Aorta (tissue), 5 donors: ENCODE data around the gene ANKS1B. TPM values are rescaled to one million over a fixed set of nuclear protein-coding genes. Genes with fewer than 3 reads are reported as not detected.
A peak's percentile ranks its signal among the peaks of the same experiment; 100 is the strongest.
"Not testable (repeated sequence)": the region's sequence is repeated elsewhere in the genome, so short reads cannot be mapped to it uniquely, and the experiment has no call there.

Experiments used
- ATAC-seq: fragments of 200-7000 bp; cut with Tn5 transposase; one replicate; pipeline ENCODE4 v1.9.1; 2022; ENCODE audit warnings: moderate library complexity; ENCODE audit not compliant: low FRiP score
- DNase-seq, 2 donors: peaks; one replicate each; pipeline ENCODE4 v3.0.0-alpha.2; 2020
- H3K27ac ChIP-seq, 2 donors: one replicate each; pipeline ENCODE4 v1.5.1; 2013; ENCODE audit warnings: low read length in 2 of 2, mild to moderate bottlenecking in 2 of 2, moderate library complexity in 2 of 2, control low read depth in 1 of 2, inconsistent platforms in 1 of 2, low read depth in 1 of 2
- H3K27me3 ChIP-seq, 2 donors: one replicate each; pipeline ENCODE4 v1.6.1; 2013; ENCODE audit warnings: control low read depth in 1 of 2, low read length in 1 of 2, mild to moderate bottlenecking in 1 of 2, moderate library complexity in 1 of 2; ENCODE audit not compliant: insufficient read depth in 2 of 2, control insufficient read depth in 1 of 2
- H3K36me3 ChIP-seq, 2 donors: one replicate each; pipeline ENCODE4 v1.6.1; 2013; ENCODE audit warnings: control low read depth in 1 of 2, low read length in 1 of 2, mild to moderate bottlenecking in 1 of 2; ENCODE audit not compliant: insufficient read depth in 2 of 2, control insufficient read depth in 1 of 2
- H3K4me1 ChIP-seq, 2 donors: one replicate each; pipeline ENCODE4 v1.6.1; 2013; ENCODE audit warnings: low read length in 2 of 2, control low read depth in 1 of 2, mild to moderate bottlenecking in 1 of 2, moderate library complexity in 1 of 2; ENCODE audit not compliant: insufficient read depth in 2 of 2, control insufficient read depth in 1 of 2
- H3K4me3 ChIP-seq, 2 donors: one replicate each; pipeline ENCODE4 v1.5.1; 2013; ENCODE audit warnings: low read length in 2 of 2, control low read depth in 1 of 2, mild to moderate bottlenecking in 1 of 2
- H3K9me3 ChIP-seq: one replicate; pipeline ENCODE4 v1.6.1; 2013; ENCODE audit warnings: mild to moderate bottlenecking, low read length; ENCODE audit not compliant: control insufficient read depth
- WGBS, 2 donors: extraction: QIAGEN DNeasy Blood & Tissue Kit; methylation state at CpG; one replicate each; pipeline ENCODE4 v1.1.7; 2013; 5-methylcytosine and 5-hydroxymethylcytosine counted together
- intact Hi-C, 2 donors: fragments of 100-400 bp; cut with DNase I; formaldehyde crosslinking; loops; one replicate each; pipeline versions ENCODE4 v1.14.2 to v1.15.0; 2022
- polyA plus RNA-seq, 2 donors: library from polyadenylated mRNA; stranded (reverse); fragments of 200-250 nt; gene quantifications; one replicate each; pipeline ENCODE4 v1.2.3, GENCODE V29; 2013
- total RNA-seq, 2 donors: library from RNA; stranded (reverse); fragmentation: NEBNext Ultra II Directional; extraction: Animal tissue kit (Norgen Biotek cat#: 25700); gene quantifications; one replicate each; pipeline ENCODE4 v1.2.1, GENCODE V29; 2021
- donor health status: healthy with polysubstance abuse.
- donor health status: Bipolar disorder and iron deficiency.
- donor health status: DM: no; HTN: no; CAD: no.
- donor health status: DM: no; HTN: no; CAD: no.
- donor health status: DM: yes; HTN: yes; CAD: no.

The ANKS1B gene
- total and polyA plus RNA-seq, 4 donors: 3.0 to 37.0 (median 17.8) TPM

GRCh38 chr12:99043319-99043914, 941.3 kb downstream of the ANKS1B start:
- no peaks in the 10 kb centered on the region for H3K4me1 ChIP-seq
- no peak for ATAC-seq
- peak; percentile 67 to 86 for DNase-seq
- H3K27me3 ChIP-seq: no peaks in the 10 kb centered on the region
- no peak overlapping the region for H3K4me3 ChIP-seq
- 68 to 80% methylated on average over 2 of the region's 2 CpGs for WGBS, 2 donors
- no peak overlapping the region for H3K27ac ChIP-seq
- H3K36me3 ChIP-seq: no peaks in the 10 kb centered on the region
- intact Hi-C loops: loop anchor here (2.0 to 10.0 kb wide), 4 partner anchors 614 to 725 kb away; no protein-coding TSS in a partner anchor
- H3K9me3 ChIP-seq: peaks cover 1% of the 10 kb centered on the region

- Histone ChIP-seq H3K4me1 (no peaks in the 10 kb centered on the region), H3K4me3 (no peak overlapping the region), H3K27ac (no peak overlapping the region), H3K27me3 (no peaks in the 10 kb centered on the region), H3K9me3 (no peaks in the 10 kb centered on the region), H3K36me3 (no peaks in the 10 kb centered on the region)
- DNase-seq: no peak
- no peak for ATAC-seq
- WGBS, 2 donors: 50 to 59% methylated on average over 4 of the region's 4 CpGs
- intact Hi-C loops: loop anchor here (2.0 to 10.0 kb wide), 4 partner anchors 615 to 727 kb away; no protein-coding TSS in a partner anchor
Measured at GRCh38 chr12:99042226-99042625, 942.5 kb downstream of the ANKS1B start.

- no peak overlapping the region for H3K27ac ChIP-seq
- intact Hi-C loops: loop anchor here (5.0 to 10.0 kb wide), 3 partner anchors 618 to 728 kb away; no protein-coding TSS in a partner anchor
- no peaks in the 10 kb centered on the region for H3K4me1 ChIP-seq
- no peaks in the 10 kb centered on the region for H3K27me3 ChIP-seq
- 95 to 96% methylated on average over 9 of the region's 9 CpGs for WGBS, 2 donors
- H3K4me3 ChIP-seq: no peak overlapping the region
- DNase-seq (no peak), ATAC-seq (no peak)
- H3K9me3 ChIP-seq: no peaks in the 10 kb centered on the region
- no peaks in the 10 kb centered on the region for H3K36me3 ChIP-seq
Measured at GRCh38 chr12:99039367-99040120, 945.2 kb downstream of the ANKS1B start.

- H3K36me3 ChIP-seq: no peaks in the 10 kb centered on the region
- H3K4me1 ChIP-seq: no peaks in the 10 kb centered on the region
- intact Hi-C loops: no loop called here
- no peak for ATAC-seq
- H3K27ac ChIP-seq: no peak overlapping the region
- H3K4me3 ChIP-seq: no peak overlapping the region
- DNase-seq: no peak
- no peaks in the 10 kb centered on the region for H3K27me3 ChIP-seq
- no peaks in the 10 kb centered on the region for H3K9me3 ChIP-seq
Measured at GRCh38 chr12:99036566-99036965, 948.2 kb downstream of the ANKS1B start.

GRCh38 chr12:99035803-99036202, 948.9 kb downstream of the ANKS1B start:
- Histone ChIP-seq H3K27me3 (no peaks in the 10 kb centered on the region), H3K4me3 (no peak overlapping the region), H3K4me1 (no peaks in the 10 kb centered on the region), H3K27ac (no peak overlapping the region), H3K36me3 (no peaks in the 10 kb centered on the region), H3K9me3 (no peaks in the 10 kb centered on the region)
- ATAC-seq: no peak
- intact Hi-C loops: no loop called here
- no peak for DNase-seq
- WGBS, 2 donors: 59 to 67% methylated on average over 5 of the region's 5 CpGs

- H3K36me3 ChIP-seq, H3K4me1 ChIP-seq, ATAC-seq, H3K9me3 ChIP-seq, DNase-seq, intact Hi-C loops, H3K4me3 ChIP-seq, H3K27ac ChIP-seq, H3K27me3 ChIP-seq: not testable (repeated sequence)
- 94 to 98% methylated on average over 4 of the region's 4 CpGs for WGBS, 2 donors
Measured at GRCh38 chr12:99034201-99034600, 950.5 kb downstream of the ANKS1B start.

- no peak overlapping the region for H3K27ac ChIP-seq
- WGBS, 2 donors: 66 to 70% methylated on average over 5 of the region's 5 CpGs
- ATAC-seq (no peak), DNase-seq (no peak)
- no peak overlapping the region for H3K4me3 ChIP-seq
- no peaks in the 10 kb centered on the region for H3K36me3 ChIP-seq
- H3K4me1 ChIP-seq: no peaks in the 10 kb centered on the region
- intact Hi-C loops: no loop called here
- no peaks in the 10 kb centered on the region for H3K9me3 ChIP-seq
- no peaks in the 10 kb centered on the region for H3K27me3 ChIP-seq
Measured at GRCh38 chr12:99029511-99030271, 955.0 kb downstream of the ANKS1B start.

GRCh38 chr12:99027461-99027860, 957.3 kb downstream of the ANKS1B start:
- Histone ChIP-seq H3K9me3 (no peaks in the 10 kb centered on the region), H3K4me1 (no peaks in the 10 kb centered on the region), H3K27me3 (no peaks in the 10 kb centered on the region), H3K27ac (no peak overlapping the region), H3K4me3 (no peak overlapping the region), H3K36me3 (no peaks in the 10 kb centered on the region)
- DNase-seq (no peak), ATAC-seq (no peak)
- intact Hi-C loops: no loop called here
- WGBS, 2 donors: 57% methylated on average over 2 of the region's 2 CpGs
